HepG2 (cell line): ENCODE results near the gene SERPINF2. TPM values are rescaled to one million over a fixed set of nuclear protein-coding genes. Genes with fewer than 3 reads are reported as not detected.
A peak's percentile ranks its signal among the peaks of the same experiment; 100 is the strongest.

ENCODE experiments used
- JUNB ChIP-seq: sonication (generic); formaldehyde crosslinking; IDR thresholded peaks from 2 replicates; pipeline ENCODE4 v1.8.0; 2022; ENCODE audit warnings: missing genetic modification reagents, mild to moderate bottlenecking, borderline replicate concordance
- KIAA2018 ChIP-seq: sonication (generic); formaldehyde crosslinking; IDR thresholded peaks from 2 replicates; pipeline ENCODE4 v1.5.0; 2020; ENCODE audit warnings: mild to moderate bottlenecking, missing genetic modification reagents, borderline replicate concordance
- MAZ ChIP-seq, 2 experiments: sonication (generic) in 1 of 2; formaldehyde crosslinking in 1 of 2; IDR thresholded peaks; 2 replicates each; pipeline versions ENCODE4 v1.5.0 to v1.6.1; 2012 to 2020; ENCODE audit warnings: low read depth in 2 of 2, mild to moderate bottlenecking in 2 of 2, borderline replicate concordance in 1 of 2, improper control_type of control experiment in 1 of 2, low read length in 1 of 2, missing genetic modification reagents in 1 of 2, moderate library complexity in 1 of 2
- POGZ ChIP-seq: sonication (generic); formaldehyde crosslinking; IDR thresholded peaks from 2 replicates; pipeline ENCODE4 v1.4.0; 2020; ENCODE audit warnings: mild to moderate bottlenecking, missing genetic modification reagents
- SETDB1 ChIP-seq: sonication (generic); formaldehyde crosslinking; IDR thresholded peaks from 2 replicates; pipeline ENCODE4 v1.5.1; 2020; ENCODE audit warnings: missing genetic modification reagents, mild to moderate bottlenecking, borderline replicate concordance
- SSRP1 ChIP-seq: IDR thresholded peaks from 2 replicates; pipeline ENCODE4 v1.6.1; 2016; ENCODE audit warnings: control low read depth
- ZFAT ChIP-seq: sonication (generic); formaldehyde crosslinking; conservative IDR thresholded peaks from 2 replicates; pipeline ENCODE4 v1.8.1; 2023; ENCODE audit warnings: missing genetic modification reagents, inconsistent platforms
- ZNF281 ChIP-seq: sonication (generic); formaldehyde crosslinking; IDR thresholded peaks from 2 replicates; pipeline ENCODE4 v1.4.0; 2020; ENCODE audit warnings: missing genetic modification reagents, borderline replicate concordance
- ZNF335 ChIP-seq: sonication (generic); formaldehyde crosslinking; IDR thresholded peaks from 2 replicates; pipeline ENCODE4 v1.4.0; 2020; ENCODE audit warnings: missing genetic modification reagents
- ZNF609 ChIP-seq: sonication (generic); formaldehyde crosslinking; IDR thresholded peaks from 2 replicates; pipeline ENCODE4 v1.4.0; 2020; ENCODE audit warnings: mild to moderate bottlenecking, missing genetic modification reagents, borderline replicate concordance
- polyA plus RNA-seq, 8 experiments: library from polyadenylated mRNA; depleted of rRNA in 3 of 8; stranded (reverse) in 7 of 8; unstranded in 1 of 8; fragments of >200 nt; fragmentation: Illumina TruSeq in 4 of 8; extraction: Trizol in 4 of 8; gene quantifications; 2 replicates each; pipeline versions ENCODE4 v1.2.1 to v1.2.3, GENCODE V29; 2011 to 2016; ENCODE audit warnings: low read depth in 4 of 8, missing spikeins in 1 of 8, mixed read lengths in 1 of 8; ENCODE audit not compliant: insufficient read depth in 1 of 8
- total RNA-seq, 5 experiments: library from RNA; depleted of rRNA; stranded (reverse); fragments of >200 nt; fragmentation: Illumina TruSeq; extraction: Trizol; gene quantifications; 2 replicates each; pipeline ENCODE4 v1.2.3, GENCODE V29; 2016; ENCODE audit warnings: low read depth in 1 of 5

Gene SERPINF2
- total and polyA plus RNA-seq, 2 of the 13 experiments (the other 11 are each of a cell fraction or from before 2014, with no cell fraction given) = 309 to 548 TPM

- TF ChIP-seq KIAA2018 (CRISPR knock-in tag) (no peak), MAZ (IDR thresholded peaks at IDR 0.05; ENCODE audit: borderline replicate concordance, low read depth, low read length) (peak; percentile 84; the same call in 1 of the 2 replicates), MAZ (CRISPR knock-in tag; IDR thresholded peaks at IDR 0.05; ENCODE audit: low read depth) (no peak), SETDB1 (CRISPR knock-in tag) (no peak), POGZ (CRISPR knock-in tag) (no peak; the same call in 1 of the 2 replicates), ZFAT (CRISPR knock-in tag) (no peak), ZNF609 (CRISPR knock-in tag) (peak; percentile 71), ZNF281 (CRISPR knock-in tag) (peak; percentile 91), ZNF335 (no peak; the same call in 1 of the 2 replicates), SSRP1 (CRISPR knock-in tag) (no peak), JUNB (no peak)
These were observed 28.2 kb upstream of the SERPINF2 start (continued) for GRCh38 chr17:1714427-1714979.
